ENCODE results near the gene SPNS2.

The SPNS2 gene

GRCh38 chr17:4539025-4539424 is 40.3 kb downstream of the SPNS2 start:
- DNase-seq, result no peak

GRCh38 chr17:4539576-4540223 is 41.0 kb downstream of the SPNS2 start:
- DNase-seq, result no peak

- no peak for DNase-seq
Measured at GRCh38 chr17:4540224-4540651, 41.6 kb downstream of the SPNS2 start.

GRCh38 chr17:4540687-4541327 is 42.1 kb downstream of the SPNS2 start:
- no peak for DNase-seq

- no peak for DNase-seq
Measured at GRCh38 chr17:4541328-4542002, 42.8 kb downstream of the SPNS2 start.

- DNase-seq, result no peak
Measured at GRCh38 chr17:4542003-4542725, 43.5 kb downstream of the SPNS2 start.

GRCh38 chr17:4542726-4543191 is 44.1 kb downstream of the SPNS2 start:
- DNase-seq, result no peak

GRCh38 chr17:4543557-4544026 is 44.9 kb downstream of the SPNS2 start:
- DNase-seq, result no peak

- DNase-seq, result no peak
Measured at GRCh38 chr17:4544135-4544950, 45.7 kb downstream of the SPNS2 start.

- DNase-seq, result no peak
Measured at GRCh38 chr17:4544951-4545216, 46.2 kb downstream of the SPNS2 start.

- no peak for DNase-seq
Measured at GRCh38 chr17:4545217-4545951, 46.7 kb downstream of the SPNS2 start.

- DNase-seq, result no peak
Measured at GRCh38 chr17:4547118-4547906, 48.6 kb downstream of the SPNS2 start.

- DNase-seq, result no peak
Measured at GRCh38 chr17:4548061-4548461, 49.4 kb downstream of the SPNS2 start.

- DNase-seq, result no peak
Measured at GRCh38 chr17:4548721-4549531, 50.2 kb downstream of the SPNS2 start.

- DNase-seq, result no peak
Measured at GRCh38 chr17:4549781-4550533, 51.3 kb downstream of the SPNS2 start.

- DNase-seq, result no peak
Measured at GRCh38 chr17:4550534-4551039, 51.9 kb downstream of the SPNS2 start.

GRCh38 chr17:4551141-4551540 is 52.5 kb downstream of the SPNS2 start:
- no peak for DNase-seq

- no peak for DNase-seq
Measured at GRCh38 chr17:4551796-4552525, 53.3 kb downstream of the SPNS2 start.
